Measurements from ENCODE around the gene CPM. TPM values are rescaled to one million over a fixed set of nuclear protein-coding genes. Genes with fewer than 3 reads are reported as not detected.

The CPM gene
- total and polyA plus RNA-seq, 7 donors: 2.2 to 13.3 (median 5.8) TPM

DNA sequence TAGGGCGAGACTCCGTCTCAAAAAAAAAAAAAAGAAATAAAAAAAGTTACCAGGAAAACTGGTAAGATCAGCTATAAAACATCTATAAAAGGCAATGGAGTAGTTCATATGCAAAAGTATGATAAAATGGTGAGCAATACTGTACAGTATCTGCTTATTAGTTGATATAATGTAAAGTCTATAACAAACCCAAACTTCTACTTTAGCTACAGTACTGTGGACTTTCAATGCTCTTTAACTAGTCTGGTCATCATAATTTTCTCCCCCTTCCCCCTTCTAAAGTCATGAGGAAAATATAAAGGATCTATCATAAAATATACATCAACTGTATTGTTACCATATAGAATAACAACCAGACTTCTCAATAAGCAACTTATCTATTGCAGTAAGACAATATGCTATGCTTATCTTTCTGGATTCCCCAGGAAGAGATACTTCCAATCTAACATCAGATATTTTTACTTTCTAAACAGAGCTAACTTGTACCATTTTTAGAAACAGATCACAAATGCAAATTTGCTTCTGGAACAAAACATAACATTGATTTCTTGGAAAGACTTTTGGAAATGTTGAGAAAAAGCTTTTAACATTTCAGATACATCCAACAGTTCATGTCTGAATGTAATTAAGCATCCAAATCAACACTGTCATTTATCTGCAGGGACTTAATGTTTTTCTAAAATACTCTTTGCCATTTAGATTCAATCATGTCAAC is 81.2 kb downstream of the CPM start:
- WGBS, 3 donors: 96 to 100% (median 100%) methylated on average over 2 of the region's 2 CpGs
- DNase-seq (no peak), ATAC-seq (no peak)
- H3K4me3 ChIP-seq: no peak overlapping the region
- H3K27ac ChIP-seq: no peak overlapping the region
- intact Hi-C loops (cut with DNase I): no loop called here
- no peaks in the 10 kb centered on the region for H3K9me3 ChIP-seq
- no peaks in the 10 kb centered on the region for H3K4me1 ChIP-seq
- H3K36me3 ChIP-seq (ENCODE audit: insufficient read depth in 1 of 2, low read depth in 1 of 2): no peaks in the 10 kb centered on the region
- TF ChIP-seq, protein P1, sequence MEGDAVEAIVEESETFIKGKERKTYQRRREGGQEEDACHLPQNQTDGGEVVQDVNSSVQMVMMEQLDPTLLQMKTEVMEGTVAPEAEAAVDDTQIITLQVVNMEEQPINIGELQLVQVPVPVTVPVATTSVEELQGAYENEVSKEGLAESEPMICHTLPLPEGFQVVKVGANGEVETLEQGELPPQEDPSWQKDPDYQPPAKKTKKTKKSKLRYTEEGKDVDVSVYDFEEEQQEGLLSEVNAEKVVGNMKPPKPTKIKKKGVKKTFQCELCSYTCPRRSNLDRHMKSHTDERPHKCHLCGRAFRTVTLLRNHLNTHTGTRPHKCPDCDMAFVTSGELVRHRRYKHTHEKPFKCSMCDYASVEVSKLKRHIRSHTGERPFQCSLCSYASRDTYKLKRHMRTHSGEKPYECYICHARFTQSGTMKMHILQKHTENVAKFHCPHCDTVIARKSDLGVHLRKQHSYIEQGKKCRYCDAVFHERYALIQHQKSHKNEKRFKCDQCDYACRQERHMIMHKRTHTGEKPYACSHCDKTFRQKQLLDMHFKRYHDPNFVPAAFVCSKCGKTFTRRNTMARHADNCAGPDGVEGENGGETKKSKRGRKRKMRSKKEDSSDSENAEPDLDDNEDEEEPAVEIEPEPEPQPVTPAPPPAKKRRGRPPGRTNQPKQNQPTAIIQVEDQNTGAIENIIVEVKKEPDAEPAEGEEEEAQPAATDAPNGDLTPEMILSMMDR (IDR thresholded peaks at IDR 0.05): no peak
- H3K27me3 ChIP-seq (ENCODE audit: insufficient read depth in 3 of 3, low read length in 2 of 3): no peaks in the 10 kb centered on the region

DNA sequence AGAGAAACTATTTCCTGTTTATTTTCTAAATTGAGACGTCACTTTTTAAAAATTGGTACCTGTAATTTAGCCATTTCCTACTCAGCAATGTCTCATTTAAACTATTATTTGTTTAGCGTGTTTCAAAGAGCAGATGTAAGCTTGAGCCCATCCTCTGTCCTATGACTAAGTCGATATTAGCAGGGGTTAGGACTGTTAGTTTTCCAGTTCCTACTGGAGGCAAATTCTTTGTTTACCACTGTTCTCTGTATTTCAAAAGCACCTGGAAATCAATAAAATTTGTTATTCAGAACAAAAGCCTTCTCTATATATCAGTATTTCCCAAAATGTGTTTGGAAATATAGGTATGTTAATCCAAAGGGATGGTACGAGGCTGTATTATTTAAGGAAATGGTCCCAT is 82.6 kb downstream of the CPM start:
- TF ChIP-seq, protein P1 (IDR thresholded peaks at IDR 0.05): no peak
- H3K27me3 ChIP-seq (ENCODE audit: insufficient read depth in 3 of 3, low read length in 2 of 3): no peaks in the 10 kb centered on the region
- no peak overlapping the region for H3K27ac ChIP-seq
- DNase-seq (no peak), ATAC-seq (no peak)
- WGBS, 3 donors: 80 to 85% (median 83%) methylated on average over 4 of the region's 4 CpGs
- intact Hi-C loops (cut with DNase I): no loop called here
- no peaks in the 10 kb centered on the region for H3K4me1 ChIP-seq
- peaks cover 0 to 5% of the 10 kb centered on the region in 2 donors for H3K36me3 ChIP-seq (ENCODE audit: insufficient read depth in 1 of 2, low read depth in 1 of 2)
- H3K9me3 ChIP-seq: no peaks in the 10 kb centered on the region
- no peak overlapping the region for H3K4me3 ChIP-seq

DNA sequence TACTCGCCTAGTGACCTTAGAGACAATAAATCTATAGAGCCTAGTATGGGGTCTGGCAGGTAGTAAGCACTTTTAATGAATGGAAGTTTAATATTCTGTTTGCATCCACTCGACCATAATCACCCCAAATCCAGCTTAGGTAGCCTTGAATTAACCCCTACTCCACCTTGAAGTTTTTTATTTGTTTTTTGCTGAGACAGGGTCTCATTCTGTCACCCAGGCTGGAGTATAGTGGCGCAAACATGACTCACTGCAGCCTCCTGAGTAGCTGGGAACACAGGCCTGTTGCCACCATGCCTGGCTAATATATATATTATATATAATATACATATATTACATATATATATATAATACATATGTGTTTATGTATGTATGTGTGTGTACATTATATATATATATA is 86.2 kb downstream of the CPM start:
- H3K27me3 ChIP-seq (ENCODE audit: insufficient read depth in 3 of 3, low read length in 2 of 3): no peaks in the 10 kb centered on the region
- no peaks in the 10 kb centered on the region for H3K4me1 ChIP-seq
- H3K27ac ChIP-seq: no peak overlapping the region
- no peaks in the 10 kb centered on the region for H3K9me3 ChIP-seq
- no peak for ATAC-seq
- no peak for DNase-seq
- no peak overlapping the region for H3K4me3 ChIP-seq
- H3K36me3 ChIP-seq (ENCODE audit: insufficient read depth in 1 of 2, low read depth in 1 of 2): peaks cover 2 to 38% of the 10 kb centered on the region in 2 donors
- WGBS, 3 donors: 68 to 77% (median 74%) methylated on average over 3 of the region's 3 CpGs
- TF ChIP-seq, protein P1 (IDR thresholded peaks at IDR 0.05): no peak
- intact Hi-C loops (cut with DNase I): no loop called here

DNA sequence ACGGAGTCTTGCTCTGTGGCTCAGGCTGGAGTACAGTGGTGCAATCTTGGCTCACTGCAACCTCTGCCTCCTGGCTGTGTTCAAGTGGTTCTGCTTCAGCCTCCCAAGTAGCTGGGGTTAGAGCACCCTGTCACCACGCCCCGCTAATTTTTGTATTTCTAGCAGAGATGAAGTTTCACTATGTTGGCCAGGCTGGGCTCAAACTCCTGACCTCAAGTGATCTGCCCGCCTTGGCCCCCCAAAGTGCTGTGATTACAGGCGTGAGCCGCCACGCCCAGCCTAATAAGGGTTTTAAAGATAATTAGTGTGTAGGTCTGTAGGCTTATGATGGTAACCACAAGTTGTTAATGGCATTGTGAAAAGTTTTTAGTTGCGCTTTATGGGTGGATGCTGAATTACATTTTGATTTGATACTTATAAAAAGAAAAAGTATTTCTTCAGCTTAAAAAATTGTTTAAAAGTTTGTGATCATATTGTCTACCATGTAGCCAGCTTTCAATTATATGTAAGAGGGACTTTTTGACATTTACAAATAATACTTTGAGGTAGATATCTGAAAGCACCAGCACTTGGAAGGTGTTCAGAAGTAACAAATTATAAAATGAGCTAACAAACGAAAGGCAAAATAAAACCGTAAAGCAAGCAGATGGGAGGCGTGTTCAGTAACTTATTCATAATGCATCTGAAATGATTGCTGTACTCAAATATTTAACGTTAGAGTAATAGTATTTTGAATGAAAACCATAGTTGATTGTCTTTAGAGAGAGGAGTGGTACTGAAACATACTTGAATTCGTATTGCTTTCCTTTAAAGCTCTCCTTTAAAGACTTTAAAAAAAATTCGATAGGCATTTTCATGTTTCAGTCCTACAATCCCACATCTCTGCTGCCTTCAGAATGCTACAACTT is 87.9 kb downstream of the CPM start:
- intact Hi-C loops (cut with DNase I): no loop called here
- Histone ChIP-seq H3K27ac (no peak overlapping the region), H3K9me3 (no peaks in the 10 kb centered on the region), H3K4me3 (no peak overlapping the region), H3K27me3 (ENCODE audit: insufficient read depth in 3 of 3, low read length in 2 of 3) (no peaks in the 10 kb centered on the region), H3K4me1 (peaks cover under 1% of the 10 kb centered on the region), H3K36me3 (ENCODE audit: insufficient read depth in 1 of 2, low read depth in 1 of 2) (peaks cover 5 to 56% of the 10 kb centered on the region in 2 donors)
- no peak for DNase-seq
- WGBS, 3 donors: 87 to 92% (median 90%) methylated on average over 14 of the region's 14 CpGs
- ATAC-seq: peak in 1 of 4 donors; percentile 11
- TF ChIP-seq, protein P1 (IDR thresholded peaks at IDR 0.05): no peak
